Islet of Langerhans (tissue), 1 donor: Measurements from ENCODE around the gene GTF2H4.
"Not testable (repeated sequence)": the region's sequence is repeated elsewhere in the genome, so short reads cannot be mapped to it uniquely, and the experiment has no call there.

Experiments used
- FAIRE-seq: peaks from one replicate; lab custom pipeline; 2011; peaks lifted over from hg19 to GRCh38; lab: Jason Lieb, UNC

Gene GTF2H4

DNA sequence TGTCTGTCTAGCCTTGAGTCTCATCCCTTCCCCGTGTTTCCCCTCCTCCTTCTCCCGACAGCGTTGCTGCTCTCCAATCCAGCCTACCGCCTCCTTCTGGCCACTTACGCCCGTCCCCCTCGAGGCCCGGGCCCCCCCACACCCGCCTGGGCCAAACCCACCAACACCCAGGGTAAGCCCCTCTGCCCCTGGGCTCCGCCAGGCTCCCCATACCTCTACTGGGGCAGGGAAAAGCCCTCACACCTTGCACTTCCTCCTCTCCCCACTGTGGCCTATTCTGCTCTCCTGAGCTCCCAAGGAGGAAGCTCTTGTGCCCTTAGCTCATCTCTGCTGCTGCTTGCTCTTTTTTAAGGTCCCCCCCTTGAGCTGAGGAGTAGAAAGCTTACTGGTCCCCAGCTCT lies 12.7 kb upstream of the GTF2H4 start:
- no peak for FAIRE-seq

DNA sequence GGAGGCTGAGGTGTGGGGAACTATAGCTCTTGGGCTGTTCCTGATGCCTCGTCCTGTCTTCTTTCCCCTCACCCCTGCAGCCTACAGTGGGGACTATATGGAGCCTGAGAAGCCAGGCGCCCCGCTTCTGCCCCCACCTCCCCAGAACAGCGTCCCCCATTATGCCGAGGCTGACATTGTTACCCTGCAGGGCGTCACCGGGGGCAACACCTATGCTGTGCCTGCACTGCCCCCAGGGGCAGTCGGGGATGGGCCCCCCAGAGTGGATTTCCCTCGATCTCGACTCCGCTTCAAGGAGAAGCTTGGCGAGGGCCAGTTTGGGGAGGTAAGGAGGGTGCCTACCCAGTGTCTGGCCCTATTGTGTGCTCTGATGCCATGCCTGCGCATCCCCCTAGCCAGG lies 11.5 kb upstream of the GTF2H4 start:
- no peak for FAIRE-seq

DNA sequence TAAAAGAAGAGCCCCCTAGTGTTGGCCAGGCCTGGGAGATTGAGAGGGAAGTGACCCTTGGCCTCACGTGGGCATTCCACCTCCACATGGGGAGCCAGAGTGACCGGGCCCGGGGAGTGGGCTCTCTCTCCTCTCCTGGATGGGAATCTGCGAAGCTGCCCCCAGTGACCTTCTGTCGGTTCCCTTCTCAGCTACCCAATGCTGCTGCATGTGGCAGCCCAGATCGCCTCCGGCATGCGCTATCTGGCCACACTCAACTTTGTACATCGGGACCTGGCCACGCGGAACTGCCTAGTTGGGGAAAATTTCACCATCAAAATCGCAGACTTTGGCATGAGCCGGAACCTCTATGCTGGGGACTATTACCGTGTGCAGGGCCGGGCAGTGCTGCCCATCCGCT lies 10.1 kb upstream of the GTF2H4 start:
- FAIRE-seq, result no peak

DNA sequence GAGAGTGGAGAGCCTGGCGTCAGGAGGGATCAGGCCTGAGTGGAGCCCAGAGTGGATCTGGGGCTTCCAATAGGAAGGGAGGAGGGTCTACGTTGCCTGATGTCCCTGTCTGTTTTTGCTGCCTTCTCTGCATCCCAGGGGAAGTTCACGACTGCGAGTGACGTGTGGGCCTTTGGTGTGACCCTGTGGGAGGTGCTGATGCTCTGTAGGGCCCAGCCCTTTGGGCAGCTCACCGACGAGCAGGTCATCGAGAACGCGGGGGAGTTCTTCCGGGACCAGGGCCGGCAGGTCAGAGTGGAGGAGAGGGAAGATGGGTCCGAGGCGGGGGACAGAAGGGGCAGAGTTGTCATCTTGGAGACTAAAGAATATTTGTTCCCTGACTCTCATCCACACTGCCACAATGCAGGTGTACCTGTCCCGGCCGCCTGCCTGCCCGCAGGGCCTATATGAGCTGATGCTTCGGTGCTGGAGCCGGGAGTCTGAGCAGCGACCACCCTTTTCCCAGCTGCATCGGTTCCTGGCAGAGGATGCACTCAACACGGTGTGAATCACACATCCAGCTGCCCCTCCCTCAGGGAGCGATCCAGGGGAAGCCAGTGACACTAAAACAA lies 9.2 kb upstream of the GTF2H4 start:
- FAIRE-seq, result no peak

DNA sequence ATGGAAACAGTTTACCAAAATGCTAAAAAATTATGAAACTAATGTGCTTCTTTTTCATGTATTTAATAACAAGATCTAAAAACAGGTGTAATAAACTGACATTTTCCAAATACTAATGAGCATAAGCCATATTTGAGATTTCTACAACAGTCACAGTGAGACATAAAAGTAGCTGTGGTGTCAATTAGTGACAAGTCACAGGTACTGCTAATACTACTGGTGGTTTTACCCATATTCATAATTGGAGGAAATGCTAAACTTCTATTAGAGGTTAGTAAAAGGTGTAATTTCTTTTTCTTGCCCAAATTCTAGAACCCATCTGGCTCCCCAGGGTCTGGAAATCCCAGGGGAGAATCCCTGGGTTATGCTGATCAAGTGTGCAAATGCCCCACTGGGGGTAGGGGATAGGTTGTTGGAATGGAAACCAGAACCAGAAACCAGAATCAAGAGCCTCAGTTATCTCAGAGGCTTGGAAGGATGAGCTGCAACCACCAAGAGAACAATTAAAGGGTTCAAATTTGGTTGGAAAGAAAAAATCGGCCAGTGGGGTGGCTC lies 7.1 kb upstream of the GTF2H4 start:
- FAIRE-seq, result no peak

DNA sequence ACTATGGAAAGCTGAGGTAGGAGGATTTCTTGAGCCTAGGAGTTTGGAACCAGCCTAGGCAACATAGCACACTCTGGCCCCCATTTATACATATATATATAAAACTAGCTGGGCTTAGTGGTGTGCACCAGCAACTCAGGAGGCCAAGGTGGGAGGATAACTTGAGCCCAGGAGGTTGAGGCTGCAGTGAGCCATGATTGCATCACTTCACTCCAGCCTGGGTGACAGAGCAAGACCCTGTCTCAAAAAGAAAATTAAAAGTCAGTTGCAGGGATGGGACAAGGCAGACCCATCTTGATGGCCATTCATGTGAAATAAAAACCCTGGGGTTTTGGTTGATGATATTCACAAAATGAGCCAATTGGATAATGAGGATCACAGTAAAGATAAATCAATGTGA lies 6.6 kb upstream of the GTF2H4 start:
- FAIRE-seq, result no peak

DNA sequence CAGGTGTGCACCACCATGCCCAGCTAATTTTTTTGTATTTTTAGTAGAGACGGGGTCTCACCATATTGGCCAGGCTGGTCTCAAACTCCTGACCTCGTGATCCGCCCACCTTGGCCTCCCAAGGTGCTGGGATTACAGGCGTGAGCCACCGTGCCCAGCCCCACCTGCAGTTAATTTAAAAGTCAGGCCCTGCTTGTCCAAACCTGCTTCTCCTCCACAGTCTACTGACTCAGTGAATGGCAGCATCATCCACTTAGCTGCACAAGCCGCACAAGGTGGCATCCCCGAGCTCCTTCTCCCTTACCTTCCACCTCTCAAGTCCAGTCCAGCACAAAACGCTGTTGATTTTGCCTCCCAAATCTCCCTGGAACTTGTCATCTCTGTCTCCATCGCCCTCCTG lies 5.8 kb upstream of the GTF2H4 start:
- not testable (repeated sequence) for FAIRE-seq

DNA sequence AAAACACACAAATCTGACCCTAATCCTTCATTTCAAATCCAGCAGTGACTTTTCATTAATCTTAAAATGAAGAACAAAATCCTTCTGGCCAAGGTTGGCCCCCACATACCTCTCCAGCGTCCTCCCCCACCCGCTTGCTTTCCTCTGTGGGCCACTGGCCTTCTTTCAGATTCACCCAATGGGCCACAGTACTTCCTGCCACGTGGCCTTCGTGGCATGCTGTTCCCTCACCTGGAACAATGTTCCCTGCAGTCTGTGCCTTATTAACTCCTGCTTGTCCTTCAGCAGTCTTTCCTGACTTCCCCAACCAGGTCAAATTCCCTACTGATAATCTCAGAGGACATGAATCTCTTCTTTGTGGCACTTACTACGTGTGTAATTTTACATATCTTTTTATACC lies 5.3 kb upstream of the GTF2H4 start:
- FAIRE-seq, result no peak

DNA sequence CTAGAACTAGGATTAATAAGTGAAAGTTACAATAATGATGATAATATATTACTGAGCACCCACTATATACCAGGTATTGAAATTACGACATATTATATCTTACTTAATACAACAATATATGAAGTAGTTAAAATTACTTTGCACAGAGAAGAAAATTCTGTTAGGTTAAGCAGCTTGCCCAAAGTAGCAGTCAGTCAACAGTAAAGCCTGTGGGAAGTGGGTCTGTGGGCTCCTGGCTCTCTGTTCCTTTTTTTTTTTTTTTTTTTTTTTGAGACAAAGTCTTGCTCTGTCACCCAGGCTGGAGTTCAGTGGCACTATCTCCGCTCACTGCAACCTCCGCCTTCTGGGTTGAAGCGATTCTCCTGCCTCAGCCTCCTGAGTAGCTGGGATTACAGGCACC lies 4.8 kb upstream of the GTF2H4 start:
- FAIRE-seq, result no peak

DNA sequence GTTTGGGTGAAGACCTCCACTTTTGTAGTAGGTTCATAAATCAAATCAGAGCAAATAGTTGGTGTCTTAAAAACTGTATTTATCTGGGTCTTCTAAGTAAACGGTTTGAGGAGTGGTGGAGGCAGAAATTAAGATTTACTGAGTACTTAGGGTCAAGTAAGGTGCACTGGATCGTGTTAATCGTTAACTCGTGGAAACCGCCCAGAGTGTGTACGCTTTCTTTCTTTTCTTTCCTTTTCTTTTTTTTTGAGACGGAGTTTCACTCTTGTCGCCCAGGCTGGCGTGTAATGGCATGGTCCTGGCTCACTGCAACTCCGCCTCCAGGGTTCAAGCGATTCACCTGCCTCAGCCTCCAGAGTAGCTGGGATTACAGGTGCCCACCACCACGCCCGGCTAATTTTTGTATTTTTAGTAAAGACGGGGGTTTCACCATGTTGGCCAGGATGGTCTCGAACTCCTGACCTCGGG lies 683 bp upstream of the GTF2H4 start:
- not testable (repeated sequence) for FAIRE-seq

DNA sequence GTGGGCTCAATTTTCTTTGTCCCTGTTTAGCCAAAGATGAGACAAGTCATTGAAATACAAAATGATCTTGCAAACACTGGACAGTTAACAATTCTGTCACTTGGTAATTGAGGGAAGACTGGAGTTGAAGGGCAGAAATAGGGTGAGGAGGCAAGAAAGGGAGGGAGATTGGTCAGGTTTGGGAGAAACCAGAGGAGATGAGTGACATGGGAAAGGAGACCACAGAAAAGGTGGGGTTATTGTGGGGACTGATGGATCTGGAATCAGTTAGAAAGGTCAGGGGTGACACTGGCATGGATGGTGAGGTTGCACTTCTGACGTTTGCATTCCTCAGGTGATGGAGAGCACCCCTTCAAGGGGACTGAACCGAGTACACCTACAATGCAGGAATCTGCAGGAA lies 693 bp downstream of the GTF2H4 start:
- no peak for FAIRE-seq

DNA sequence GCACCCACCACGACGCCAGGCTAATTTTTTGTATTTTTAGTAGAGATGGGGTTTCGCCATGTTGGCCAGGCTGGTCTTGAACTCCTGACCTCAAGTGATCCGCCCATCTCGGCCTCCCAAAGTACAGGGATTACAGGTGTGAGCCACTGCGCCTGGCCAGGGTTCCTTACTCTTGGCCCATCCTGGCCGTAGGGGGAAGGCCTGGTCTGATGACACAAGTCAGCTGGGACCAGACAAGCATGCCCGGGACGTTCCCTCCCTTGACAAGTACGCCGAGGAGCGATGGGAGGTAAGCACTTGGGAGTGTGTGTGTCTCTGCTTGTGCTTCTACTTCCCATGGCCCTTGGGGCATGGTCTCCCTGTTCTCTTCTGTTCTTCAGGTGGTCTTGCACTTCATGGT lies 2.5 kb downstream of the GTF2H4 start:
- not testable (repeated sequence) for FAIRE-seq

DNA sequence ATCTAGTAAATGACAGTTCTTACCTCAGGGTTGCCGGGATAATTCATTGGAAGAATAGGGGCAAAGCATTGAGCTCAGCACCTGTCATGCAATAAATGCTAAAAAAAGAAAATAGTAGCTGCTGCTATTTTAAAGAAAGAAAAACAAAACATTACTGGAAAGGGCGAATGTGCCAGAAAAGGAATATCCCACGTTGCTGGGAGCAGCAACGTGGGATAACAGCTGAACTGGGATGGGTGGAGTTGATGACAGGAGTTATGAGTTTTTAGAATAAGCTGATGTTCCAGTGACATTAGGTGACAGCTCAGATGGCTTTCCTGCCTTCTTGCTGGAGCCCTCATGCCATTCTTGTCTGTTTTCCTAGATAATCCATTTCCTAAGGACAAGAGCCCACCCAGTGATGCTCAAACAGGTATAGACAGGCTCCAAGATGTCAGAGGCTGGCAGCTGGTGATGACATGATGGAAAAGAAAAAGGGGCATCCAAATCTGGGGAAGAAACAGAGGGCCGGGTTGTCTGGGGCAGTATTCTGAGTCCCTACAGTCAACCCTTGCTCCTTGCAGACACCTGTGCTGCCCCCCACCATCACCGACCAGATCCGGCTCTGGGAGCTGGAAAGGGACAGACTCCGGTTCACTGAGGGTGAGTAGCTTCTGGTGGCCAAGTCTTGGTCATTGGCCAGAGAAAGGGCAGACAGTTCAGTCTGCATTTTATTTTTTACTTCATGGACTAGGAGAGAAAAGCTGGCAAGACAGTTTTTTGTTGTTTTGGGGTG lies 4.9 kb downstream of the GTF2H4 start:
- no peak for FAIRE-seq

DNA sequence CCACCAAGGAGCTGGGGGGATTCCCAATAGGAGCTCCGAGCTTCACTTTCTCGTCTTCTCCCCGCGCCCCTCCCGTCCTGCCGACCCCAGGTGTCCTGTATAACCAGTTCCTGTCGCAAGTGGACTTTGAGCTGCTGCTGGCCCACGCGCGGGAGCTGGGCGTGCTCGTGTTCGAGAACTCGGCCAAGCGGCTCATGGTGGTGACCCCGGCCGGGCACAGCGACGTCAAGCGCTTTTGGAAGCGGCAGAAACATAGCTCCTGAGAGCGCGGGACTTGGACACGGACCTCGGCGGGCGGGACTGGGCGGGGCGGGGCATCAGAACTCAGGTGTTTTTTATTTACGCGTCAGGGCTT lies 5.7 kb downstream of the GTF2H4 start:
- FAIRE-seq, result no peak

DNA sequence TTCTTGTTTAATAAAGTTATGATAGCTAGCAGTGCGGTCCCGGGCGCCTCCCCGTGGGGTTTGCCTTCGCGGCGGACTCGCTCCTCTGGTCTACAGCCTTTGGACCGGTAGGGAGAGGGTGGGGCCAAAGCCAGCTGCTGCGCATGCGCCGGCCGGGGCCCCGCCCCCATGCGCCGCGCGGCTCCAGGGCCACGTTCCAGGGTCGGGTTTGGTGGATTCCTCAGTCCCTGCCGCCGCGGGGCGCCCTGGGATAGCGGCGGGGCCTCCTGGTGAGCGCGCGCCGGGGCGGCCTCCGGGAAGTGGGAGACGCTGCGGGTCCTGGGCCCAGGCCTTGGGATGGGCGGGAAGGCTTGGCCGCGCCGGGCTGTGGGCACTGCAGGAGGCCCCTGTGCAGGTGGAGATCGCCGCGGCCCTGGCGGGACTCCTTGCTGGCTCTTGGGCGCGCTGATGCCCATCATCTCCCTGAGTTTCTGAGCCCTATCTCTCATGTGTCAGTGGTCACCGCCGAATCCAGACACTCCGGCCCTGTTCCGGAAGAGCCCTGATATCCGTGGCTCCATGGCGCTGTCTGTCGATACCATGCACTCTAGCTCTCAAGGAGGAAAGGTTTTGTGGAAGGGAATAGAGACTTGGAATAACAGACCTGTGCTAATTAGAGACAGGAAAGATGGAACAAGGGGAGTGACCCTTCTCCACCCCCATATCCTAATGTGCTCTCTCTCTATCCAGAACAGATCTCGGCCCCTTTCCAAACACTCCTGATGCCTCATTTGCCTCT lies 6.3 kb downstream of the GTF2H4 start, which contains the start of gene VARS2:
VARS2 (plus strand) TSS at position 163 of the 778 bp plus-strand sequence; CDS start at position 762, 599 bp downstream.
- FAIRE-seq, result no peak

DNA sequence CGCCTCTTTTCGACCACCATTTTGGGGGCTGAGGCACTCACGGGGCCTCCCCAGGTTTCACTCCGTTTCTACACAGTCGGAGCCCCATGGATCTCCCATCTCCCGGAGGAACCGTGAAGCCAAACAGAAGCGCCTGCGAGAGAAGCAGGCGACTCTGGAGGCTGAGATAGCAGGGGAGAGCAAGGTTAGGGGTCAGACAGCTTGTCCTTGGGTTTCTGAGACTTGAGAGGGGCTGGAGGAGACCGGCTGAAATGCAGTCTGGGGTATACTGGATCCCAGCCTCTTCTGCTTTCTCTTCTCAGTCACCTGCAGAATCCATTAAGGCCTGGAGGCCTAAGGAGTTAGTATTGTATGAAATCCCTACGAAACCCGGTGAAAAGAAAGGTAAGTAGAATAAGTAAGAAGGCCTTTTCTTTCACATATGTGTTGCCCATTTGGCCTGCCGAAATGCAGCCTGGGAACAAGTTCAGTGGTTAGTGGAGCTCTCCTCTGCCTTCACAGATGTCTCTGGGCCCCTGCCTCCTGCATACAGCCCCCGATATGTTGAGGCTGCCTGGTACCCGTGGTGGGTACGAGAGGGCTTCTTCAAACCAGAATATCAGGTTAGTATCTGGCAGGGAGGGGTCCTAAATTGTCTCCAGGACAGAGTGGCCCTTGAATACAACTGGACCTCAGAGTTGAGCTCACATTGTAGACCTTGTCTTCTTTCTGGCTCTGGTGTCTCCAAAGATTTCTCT lies 7.0 kb downstream of the GTF2H4 start:
- FAIRE-seq, result no peak

DNA sequence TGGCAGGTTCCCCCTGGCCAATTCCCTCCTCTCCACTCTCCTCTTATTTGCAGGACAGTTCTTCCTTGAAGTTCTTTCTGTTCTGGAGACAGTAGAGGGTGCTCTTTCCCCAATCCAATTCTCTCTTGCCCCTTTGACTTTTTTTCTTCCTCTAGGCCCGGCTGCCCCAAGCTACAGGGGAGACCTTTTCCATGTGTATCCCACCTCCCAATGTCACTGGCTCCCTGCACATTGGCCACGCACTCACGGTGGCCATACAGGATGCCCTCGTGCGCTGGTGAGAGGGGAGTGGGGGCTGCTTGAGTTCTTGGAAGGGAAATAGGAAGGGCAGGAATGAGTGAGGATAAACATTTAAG lies 7.6 kb downstream of the GTF2H4 start:
- peak; percentile 79 for FAIRE-seq

DNA sequence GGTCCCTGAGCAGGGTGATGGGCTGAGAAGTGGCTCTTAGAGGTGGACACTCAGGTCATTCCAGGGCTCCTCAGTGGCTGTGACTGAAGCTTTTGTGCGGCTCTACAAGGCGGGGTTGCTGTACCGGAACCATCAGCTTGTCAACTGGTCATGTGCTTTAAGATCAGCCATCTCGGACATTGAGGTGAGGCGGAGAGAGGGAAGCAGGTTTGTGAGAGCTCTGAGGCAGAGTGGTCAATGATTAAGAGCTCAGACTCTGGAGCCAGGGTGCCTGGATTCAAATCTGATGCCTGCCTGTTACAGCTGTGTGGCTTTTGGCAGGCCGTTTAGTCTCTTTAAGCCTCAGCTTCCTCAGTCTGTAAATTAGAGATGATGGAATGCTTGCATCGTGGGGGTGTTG lies 9.0 kb downstream of the GTF2H4 start:
- FAIRE-seq, result no peak

DNA sequence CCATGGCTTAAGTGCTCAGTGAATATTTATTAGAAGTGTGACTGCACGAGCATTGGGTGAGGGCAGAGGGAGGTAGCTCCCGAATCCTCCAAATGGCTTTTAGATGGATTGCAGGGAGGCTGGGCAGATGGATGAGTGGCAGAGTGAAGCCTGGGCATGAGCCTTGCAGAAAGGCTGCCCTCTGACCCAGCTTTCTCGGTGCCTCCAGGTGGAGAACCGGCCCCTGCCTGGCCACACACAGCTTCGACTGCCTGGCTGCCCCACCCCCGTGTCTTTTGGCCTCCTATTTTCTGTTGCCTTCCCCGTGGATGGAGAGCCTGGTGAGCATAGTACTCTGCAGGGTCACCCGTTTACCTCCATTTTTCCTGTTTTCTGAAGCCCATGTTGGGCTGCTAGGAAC lies 9.5 kb downstream of the GTF2H4 start:
- no peak for FAIRE-seq

DNA sequence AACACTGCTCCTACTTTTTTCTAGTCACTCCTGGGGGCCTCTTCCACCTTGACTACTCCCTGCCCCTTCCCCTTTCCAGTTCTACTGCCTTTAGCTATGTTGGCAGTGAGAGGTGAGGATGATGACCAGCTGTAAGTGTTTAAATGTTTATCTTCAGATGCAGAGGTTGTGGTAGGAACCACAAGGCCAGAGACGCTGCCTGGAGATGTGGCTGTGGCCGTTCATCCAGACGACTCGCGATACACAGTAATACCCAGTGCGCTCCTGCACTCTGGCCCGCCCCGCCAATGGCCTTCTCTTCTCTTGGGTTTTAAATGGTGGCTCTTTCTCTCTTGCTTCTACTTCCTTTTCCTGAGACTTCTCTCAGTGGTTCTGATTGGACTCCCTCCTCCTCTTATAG lies 10.7 kb downstream of the GTF2H4 start:
- no peak for FAIRE-seq

DNA sequence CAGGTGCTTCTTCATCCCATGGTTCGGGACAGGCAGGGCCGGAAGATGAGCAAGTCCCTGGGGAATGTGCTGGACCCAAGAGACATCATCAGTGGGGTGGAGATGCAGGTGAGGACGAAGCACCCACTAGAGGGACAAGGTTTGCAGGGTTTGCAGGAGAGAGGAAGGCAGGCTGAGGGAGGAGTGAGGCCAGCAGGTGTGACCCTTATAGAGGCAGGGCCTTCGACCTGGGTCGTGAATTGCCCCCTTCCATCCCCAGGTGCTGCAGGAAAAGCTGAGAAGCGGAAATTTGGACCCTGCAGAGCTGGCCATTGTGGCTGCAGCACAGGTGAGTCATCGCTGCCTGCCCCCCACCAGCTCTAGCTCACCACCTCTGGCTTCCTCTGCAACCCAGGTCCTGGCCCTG lies 14.4 kb downstream of the GTF2H4 start:
- FAIRE-seq, result no peak

DNA sequence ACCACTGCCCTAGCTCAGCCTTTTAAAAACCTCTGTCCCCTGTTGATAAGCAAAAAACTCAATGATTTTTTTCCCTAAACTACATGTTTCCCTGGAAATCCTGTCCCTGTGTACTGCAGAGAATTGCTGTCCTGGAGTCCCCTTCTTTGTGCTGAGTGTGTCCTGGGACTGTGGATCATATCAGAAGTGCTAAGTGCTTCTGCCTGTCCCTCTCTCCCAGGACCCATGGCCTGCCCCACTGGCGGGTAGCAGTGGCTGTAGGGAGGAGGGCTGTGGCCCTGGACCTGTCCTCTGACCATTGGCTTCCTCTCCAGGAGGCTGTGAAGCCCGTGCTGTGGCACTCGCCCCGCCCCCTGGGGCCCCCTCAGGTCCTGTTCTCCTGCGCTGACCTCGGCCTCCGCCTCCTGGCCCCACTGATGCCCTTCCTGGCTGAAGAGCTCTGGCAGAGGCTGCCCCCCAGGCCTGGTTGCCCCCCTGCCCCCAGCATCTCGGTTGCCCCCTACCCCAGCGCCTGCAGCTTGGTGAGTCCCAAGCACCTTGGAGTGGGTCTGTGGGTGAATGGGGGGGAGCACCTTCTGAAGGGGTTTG lies 16.1 kb downstream of the GTF2H4 start:
- not testable (repeated sequence) for FAIRE-seq
